NCI-H1694 (cell line): Measurements from ENCODE around the gene TMEM86A.

Source experiments
- DNase-seq: peaks from one replicate; lab custom pipeline; 2025; lab: John Stamatoyannopoulos, UW

TMEM86A gene

DNA sequence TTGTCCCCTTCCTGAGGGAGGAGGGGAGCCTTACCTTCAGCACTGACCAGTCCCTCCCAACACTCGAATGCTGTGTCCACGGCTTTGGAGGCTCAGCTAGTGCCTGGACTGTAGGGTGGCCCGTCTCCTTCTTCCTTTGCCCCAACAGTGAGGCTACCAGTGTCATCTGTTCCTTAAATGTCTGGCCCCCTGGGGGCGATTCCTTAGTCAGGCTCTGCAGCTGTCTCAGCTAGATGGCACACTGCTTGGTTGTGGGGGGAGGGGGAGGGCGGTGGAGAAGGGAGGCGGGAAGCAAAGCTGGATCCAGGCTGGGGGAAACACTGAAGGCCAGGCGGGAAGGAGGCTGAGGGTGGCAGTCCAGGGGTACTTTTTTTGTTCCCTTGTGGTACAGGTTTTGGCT, 27.5 kb downstream of the TMEM86A start, which contains the start of gene IGSF22:
Gene IGSF22, minus strand, starts transcription at position 149 of the 400 bp plus-strand sequence. CDS start 1,952 bp downstream, outside the sequence.
- no peak for DNase-seq

GRCh38 chr11:18727479-18728236, 29.1 kb downstream of the TMEM86A start:
- peak; percentile 3 for DNase-seq

DNA sequence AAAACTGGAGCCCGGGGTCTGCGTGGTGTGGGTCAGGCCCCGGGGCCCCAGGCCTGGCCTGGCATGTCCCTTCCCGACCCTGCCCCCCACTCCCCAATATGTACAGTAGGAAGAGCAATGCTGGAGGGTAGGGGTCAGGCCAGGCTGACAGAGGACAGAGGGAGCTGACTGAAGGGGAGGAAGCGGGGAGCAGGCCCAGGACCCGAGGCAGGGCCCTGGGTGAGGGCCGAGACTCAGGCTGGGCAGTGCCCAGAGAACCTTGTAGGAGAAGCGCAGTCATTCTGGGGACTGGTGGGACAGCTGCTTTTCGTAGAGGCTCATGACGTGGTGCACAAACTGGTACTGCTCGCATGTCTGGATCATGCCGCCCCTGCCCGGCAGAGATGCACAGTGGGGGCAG, 30.1 kb downstream of the TMEM86A start:
- no peak for DNase-seq

DNA sequence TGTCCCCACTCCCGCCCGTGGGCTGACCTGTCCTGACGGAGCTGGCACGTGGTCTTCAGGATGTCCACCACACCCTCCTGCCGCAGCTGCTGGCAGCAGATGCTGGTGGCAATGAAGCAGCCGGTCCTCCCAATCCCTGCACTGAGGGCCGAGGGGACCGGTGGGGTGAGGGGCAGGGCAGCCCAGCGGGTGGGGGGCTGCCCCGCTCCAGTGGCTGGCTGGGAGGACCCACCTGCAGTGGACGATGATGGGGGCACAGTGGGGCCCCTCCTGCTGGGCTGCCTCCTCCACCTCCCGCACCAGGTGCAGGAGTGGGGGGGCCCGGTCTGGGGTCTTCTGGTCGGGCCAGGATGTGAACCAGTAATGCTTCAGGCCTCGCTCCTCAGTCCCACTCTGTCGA, 30.8 kb downstream of the TMEM86A start:
- no peak for DNase-seq

- DNase-seq: no peak
Observed at GRCh38 chr11:18730020-18730419, 31.4 kb downstream of the TMEM86A start.

- no peak for DNase-seq
Observed at GRCh38 chr11:18731441-18731840, 32.9 kb downstream of the TMEM86A start.

- peak; percentile 29 for DNase-seq
Observed at GRCh38 chr11:18731949-18732821, 33.6 kb downstream of the TMEM86A start.

DNA sequence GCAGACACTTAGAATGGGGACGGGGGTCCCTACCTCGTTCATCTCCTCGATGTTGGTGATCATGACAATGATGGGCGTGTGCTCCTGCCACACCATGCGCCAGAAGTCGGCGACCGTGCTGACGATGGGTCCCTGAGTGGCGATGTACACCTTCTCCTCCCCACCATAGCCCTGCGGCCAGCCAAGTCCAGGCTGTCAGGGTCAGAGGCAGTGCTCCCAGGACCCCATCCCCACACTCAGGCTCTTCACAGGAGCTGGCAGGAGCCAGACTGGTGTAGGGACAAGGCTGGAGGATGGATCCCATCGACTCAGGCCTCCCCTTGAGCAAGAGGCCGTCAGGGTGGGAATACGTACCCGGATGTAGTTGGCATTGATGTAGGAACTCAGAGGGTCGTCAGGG, 34.6 kb downstream of the TMEM86A start:
- DNase-seq: no peak

DNA sequence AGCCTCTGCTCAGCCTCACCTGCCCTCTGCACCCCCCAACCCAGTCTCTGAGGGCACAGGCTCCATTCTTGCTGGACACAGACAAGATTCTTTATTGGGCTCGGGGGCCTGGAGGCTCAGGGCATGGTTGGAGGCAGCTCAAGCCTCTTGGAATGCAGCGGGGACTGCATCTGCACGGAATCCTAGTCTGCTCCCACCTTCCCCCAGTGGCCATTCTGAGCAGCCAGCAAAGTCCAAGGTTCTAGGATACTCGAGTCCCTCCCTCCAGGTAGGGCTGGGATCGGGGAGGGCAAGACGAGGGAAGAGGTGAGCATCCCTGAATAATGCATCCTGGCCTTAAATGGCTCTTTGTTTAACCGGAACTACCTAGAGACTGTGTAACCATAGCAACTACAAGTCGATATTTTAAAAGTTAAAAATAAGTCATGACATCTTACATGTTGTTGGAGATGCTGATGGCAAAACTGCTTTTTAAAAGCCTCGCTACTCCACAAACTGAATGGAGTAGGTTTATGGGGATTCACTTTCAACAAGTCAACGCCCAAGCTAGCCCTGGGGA, 38.1 kb downstream of the TMEM86A start:
- no peak for DNase-seq

DNA sequence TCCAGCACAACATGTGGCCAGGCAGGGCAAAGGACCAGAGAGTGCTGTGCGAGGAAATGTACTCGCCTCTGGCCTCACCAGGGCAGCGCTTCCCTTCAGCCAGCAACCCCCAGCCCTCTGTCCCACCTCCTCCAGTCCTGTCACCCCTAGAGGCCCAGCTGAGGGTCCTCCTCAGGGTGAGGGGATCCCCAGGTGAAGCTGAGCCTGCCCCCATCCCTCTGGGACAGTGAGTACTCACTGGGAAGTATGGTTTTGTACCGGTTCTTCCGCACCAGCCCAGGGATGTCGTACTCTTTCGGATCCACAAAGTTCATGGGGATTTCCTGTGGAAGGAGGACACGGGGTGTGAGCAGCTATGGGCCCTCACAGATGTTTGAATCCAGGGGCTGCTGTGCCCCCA, 39.1 kb downstream of the TMEM86A start:
- no peak for DNase-seq

GRCh38 chr11:18739685-18740084, 41.1 kb downstream of the TMEM86A start:
- no peak for DNase-seq

- no peak for DNase-seq
Observed at GRCh38 chr11:18741783-18742182, 43.2 kb downstream of the TMEM86A start.

- no peak for DNase-seq
Observed at GRCh38 chr11:18743365-18743764, 44.8 kb downstream of the TMEM86A start.

GRCh38 chr11:18743900-18744514, 45.4 kb downstream of the TMEM86A start:
- no peak for DNase-seq

DNA sequence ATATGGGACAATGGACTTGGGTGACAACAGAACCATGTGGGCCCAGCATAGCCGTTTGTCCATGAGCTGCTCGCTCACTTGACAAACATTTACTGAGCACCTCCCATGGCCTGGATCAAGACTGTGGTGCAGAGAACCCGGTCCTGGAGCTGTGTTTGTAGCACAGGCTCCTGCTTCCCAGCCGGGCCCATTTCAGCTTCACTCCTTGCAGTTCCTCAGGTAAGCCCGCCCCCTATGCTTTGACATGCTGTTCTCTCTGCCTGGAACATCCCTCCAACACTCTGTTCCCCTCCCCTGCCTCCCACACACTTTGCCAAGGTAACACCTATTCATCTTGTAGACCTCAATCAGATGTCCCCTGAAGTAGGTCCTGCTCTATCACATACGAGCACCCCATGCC, 46.7 kb downstream of the TMEM86A start:
- no peak for DNase-seq

- no peak for DNase-seq
Observed at GRCh38 chr11:18748766-18749365, 50.3 kb downstream of the TMEM86A start.

DNA sequence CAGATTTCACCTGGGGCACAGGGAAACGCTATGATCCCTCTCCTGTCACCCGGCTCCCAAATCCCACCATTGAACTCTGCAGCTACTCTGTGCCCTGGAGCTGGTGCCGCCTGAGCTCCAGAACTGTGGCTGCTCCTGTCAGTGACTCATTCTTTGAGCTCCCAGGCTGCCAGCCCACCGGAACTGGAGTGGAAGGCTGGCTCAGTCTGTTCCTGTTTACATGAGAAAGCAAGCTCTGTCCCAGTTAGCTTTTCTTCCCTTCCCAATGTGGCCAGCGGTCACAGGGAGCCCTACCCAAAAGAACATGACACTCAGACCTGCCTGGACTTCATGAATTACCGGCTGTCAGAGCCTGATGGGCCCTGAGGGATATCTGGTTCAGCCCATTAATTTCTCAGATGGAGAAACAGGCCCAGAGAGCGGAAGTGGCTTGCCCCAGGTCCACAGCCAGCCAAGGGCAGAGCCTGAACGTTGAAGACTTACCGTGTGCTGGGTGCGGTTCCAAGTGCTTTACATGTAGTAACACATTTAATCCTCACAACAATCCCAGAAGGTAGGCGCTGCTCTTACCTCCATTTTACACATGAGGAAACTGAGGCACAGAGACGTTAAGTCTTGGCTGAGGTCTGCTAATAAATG, 51.2 kb downstream of the TMEM86A start:
- no peak for DNase-seq

- DNase-seq: no peak
Observed at GRCh38 chr11:18750944-18751343, 52.4 kb downstream of the TMEM86A start.

GRCh38 chr11:18752502-18752901, 53.9 kb downstream of the TMEM86A start:
- no peak for DNase-seq

- no peak for DNase-seq
Observed at GRCh38 chr11:18754308-18754707, 55.7 kb downstream of the TMEM86A start.
